ENCODE results near the gene MPC2.
"Not testable (repeated sequence)": the region's sequence is repeated elsewhere in the genome, so short reads cannot be mapped to it uniquely, and the experiment has no call there.

The MPC2 gene

GRCh38 chr1:167909691-167910180 lies 27.1 kb downstream of the MPC2 start:
- no peak overlapping the region for H3K27ac ChIP-seq (ENCODE audit: insufficient read depth, low read length, poor library complexity, severe bottlenecking)
- H3K9me3 ChIP-seq (ENCODE audit: control insufficient read depth, low read length) = no peaks in the 10 kb centered on the region
- no peaks in the 10 kb centered on the region for H3K4me1 ChIP-seq (ENCODE audit: control insufficient read depth, insufficient read depth, low read length, poor library complexity, severe bottlenecking)
- H3K36me3 ChIP-seq (ENCODE audit: control insufficient read depth, insufficient read depth, low read length) = no peaks in the 10 kb centered on the region
- H3K4me3 ChIP-seq (ENCODE audit: insufficient read depth, low read depth, low read length, poor library complexity, severe bottlenecking) = no peak overlapping the region
- no peak for DNase-seq
- H3K27me3 ChIP-seq (replicated peaks; ENCODE audit: control insufficient read depth, insufficient read depth, low read length, poor library complexity, severe bottlenecking) = no peaks in the 10 kb centered on the region

- no peak for DNase-seq
- Histone ChIP-seq H3K36me3 (ENCODE audit: control insufficient read depth, insufficient read depth, low read length) (no peaks in the 10 kb centered on the region), H3K27me3 (replicated peaks; ENCODE audit: control insufficient read depth, insufficient read depth, low read length, poor library complexity, severe bottlenecking) (no peaks in the 10 kb centered on the region), H3K9me3 (ENCODE audit: control insufficient read depth, low read length) (no peaks in the 10 kb centered on the region), H3K27ac (ENCODE audit: insufficient read depth, low read length, poor library complexity, severe bottlenecking) (no peak overlapping the region), H3K4me3 (ENCODE audit: insufficient read depth, low read depth, low read length, poor library complexity, severe bottlenecking) (no peak overlapping the region), H3K4me1 (ENCODE audit: control insufficient read depth, insufficient read depth, low read length, poor library complexity, severe bottlenecking) (no peaks in the 10 kb centered on the region)
These were observed 31.2 kb downstream of the MPC2 start for GRCh38 chr1:167905671-167906070.

- Histone ChIP-seq H3K27me3 (replicated peaks; ENCODE audit: control insufficient read depth, insufficient read depth, low read length, poor library complexity, severe bottlenecking) (no peaks in the 10 kb centered on the region), H3K9me3 (ENCODE audit: control insufficient read depth, low read length) (no peaks in the 10 kb centered on the region), H3K4me3 (ENCODE audit: insufficient read depth, low read depth, low read length, poor library complexity, severe bottlenecking) (no peak overlapping the region), H3K27ac (ENCODE audit: insufficient read depth, low read length, poor library complexity, severe bottlenecking) (no peak overlapping the region), H3K4me1 (ENCODE audit: control insufficient read depth, insufficient read depth, low read length, poor library complexity, severe bottlenecking) (no peaks in the 10 kb centered on the region), H3K36me3 (ENCODE audit: control insufficient read depth, insufficient read depth, low read length) (no peaks in the 10 kb centered on the region)
- DNase-seq = no peak
These were observed 31.7 kb downstream of the MPC2 start for GRCh38 chr1:167905182-167905581.

GRCh38 chr1:167904652-167905130 lies 32.2 kb downstream of the MPC2 start:
- Histone ChIP-seq H3K27ac (ENCODE audit: insufficient read depth, low read length, poor library complexity, severe bottlenecking) (no peak overlapping the region), H3K4me3 (ENCODE audit: insufficient read depth, low read depth, low read length, poor library complexity, severe bottlenecking) (no peak overlapping the region), H3K36me3 (ENCODE audit: control insufficient read depth, insufficient read depth, low read length) (no peaks in the 10 kb centered on the region), H3K27me3 (replicated peaks; ENCODE audit: control insufficient read depth, insufficient read depth, low read length, poor library complexity, severe bottlenecking) (no peaks in the 10 kb centered on the region), H3K4me1 (ENCODE audit: control insufficient read depth, insufficient read depth, low read length, poor library complexity, severe bottlenecking) (no peaks in the 10 kb centered on the region), H3K9me3 (ENCODE audit: control insufficient read depth, low read length) (no peaks in the 10 kb centered on the region)
- no peak for DNase-seq

GRCh38 chr1:167900907-167901306 lies 36.0 kb downstream of the MPC2 start:
- DNase-seq = no peak
- Histone ChIP-seq H3K27me3 (replicated peaks; ENCODE audit: control insufficient read depth, insufficient read depth, low read length, poor library complexity, severe bottlenecking) (no peaks in the 10 kb centered on the region), H3K4me1 (ENCODE audit: control insufficient read depth, insufficient read depth, low read length, poor library complexity, severe bottlenecking) (no peaks in the 10 kb centered on the region), H3K36me3 (ENCODE audit: control insufficient read depth, insufficient read depth, low read length) (no peaks in the 10 kb centered on the region), H3K9me3 (ENCODE audit: control insufficient read depth, low read length) (no peaks in the 10 kb centered on the region), H3K4me3 (ENCODE audit: insufficient read depth, low read depth, low read length, poor library complexity, severe bottlenecking) (no peak overlapping the region), H3K27ac (ENCODE audit: insufficient read depth, low read length, poor library complexity, severe bottlenecking) (no peak overlapping the region)

GRCh38 chr1:167899253-167899681 lies 37.6 kb downstream of the MPC2 start:
- no peak for DNase-seq
- H3K27me3 ChIP-seq (replicated peaks; ENCODE audit: control insufficient read depth, insufficient read depth, low read length, poor library complexity, severe bottlenecking) = no peaks in the 10 kb centered on the region
- H3K36me3 ChIP-seq (ENCODE audit: control insufficient read depth, insufficient read depth, low read length) = no peaks in the 10 kb centered on the region
- H3K9me3 ChIP-seq (ENCODE audit: control insufficient read depth, low read length) = no peaks in the 10 kb centered on the region
- no peak overlapping the region for H3K27ac ChIP-seq (ENCODE audit: insufficient read depth, low read length, poor library complexity, severe bottlenecking)
- H3K4me1 ChIP-seq (ENCODE audit: control insufficient read depth, insufficient read depth, low read length, poor library complexity, severe bottlenecking) = no peaks in the 10 kb centered on the region
- no peak overlapping the region for H3K4me3 ChIP-seq (ENCODE audit: insufficient read depth, low read depth, low read length, poor library complexity, severe bottlenecking)

- Histone ChIP-seq H3K4me3 (ENCODE audit: insufficient read depth, low read depth, low read length, poor library complexity, severe bottlenecking) (no peak overlapping the region), H3K27me3 (replicated peaks; ENCODE audit: control insufficient read depth, insufficient read depth, low read length, poor library complexity, severe bottlenecking) (no peaks in the 10 kb centered on the region), H3K9me3 (ENCODE audit: control insufficient read depth, low read length) (no peaks in the 10 kb centered on the region), H3K27ac (ENCODE audit: insufficient read depth, low read length, poor library complexity, severe bottlenecking) (no peak overlapping the region), H3K4me1 (ENCODE audit: control insufficient read depth, insufficient read depth, low read length, poor library complexity, severe bottlenecking) (no peaks in the 10 kb centered on the region), H3K36me3 (ENCODE audit: control insufficient read depth, insufficient read depth, low read length) (no peaks in the 10 kb centered on the region)
- no peak for DNase-seq
These were observed 38.2 kb downstream of the MPC2 start for GRCh38 chr1:167898578-167899222.

GRCh38 chr1:167893798-167894197 lies 43.1 kb downstream of the MPC2 start:
- Histone ChIP-seq H3K9me3 (ENCODE audit: control insufficient read depth, low read length) (no peaks in the 10 kb centered on the region), H3K27me3 (replicated peaks; ENCODE audit: control insufficient read depth, insufficient read depth, low read length, poor library complexity, severe bottlenecking) (no peaks in the 10 kb centered on the region), H3K27ac (ENCODE audit: insufficient read depth, low read length, poor library complexity, severe bottlenecking) (no peak overlapping the region), H3K36me3 (ENCODE audit: control insufficient read depth, insufficient read depth, low read length) (no peaks in the 10 kb centered on the region), H3K4me3 (ENCODE audit: insufficient read depth, low read depth, low read length, poor library complexity, severe bottlenecking) (no peak overlapping the region), H3K4me1 (ENCODE audit: control insufficient read depth, insufficient read depth, low read length, poor library complexity, severe bottlenecking) (no peaks in the 10 kb centered on the region)
- no peak for DNase-seq

GRCh38 chr1:167890400-167890799 lies 46.5 kb downstream of the MPC2 start:
- no peaks in the 10 kb centered on the region for H3K36me3 ChIP-seq (ENCODE audit: control insufficient read depth, insufficient read depth, low read length)

GRCh38 chr1:167887187-167887586 lies 49.7 kb downstream of the MPC2 start:
- H3K4me1 ChIP-seq (ENCODE audit: control insufficient read depth, insufficient read depth, low read length, poor library complexity, severe bottlenecking); H3K4me3 ChIP-seq (ENCODE audit: insufficient read depth, low read depth, low read length, poor library complexity, severe bottlenecking); H3K9me3 ChIP-seq (ENCODE audit: control insufficient read depth, low read length); DNase-seq; H3K27me3 ChIP-seq (replicated peaks; ENCODE audit: control insufficient read depth, insufficient read depth, low read length, poor library complexity, severe bottlenecking); H3K27ac ChIP-seq (ENCODE audit: insufficient read depth, low read length, poor library complexity, severe bottlenecking); H3K36me3 ChIP-seq (ENCODE audit: control insufficient read depth, insufficient read depth, low read length): not testable (repeated sequence)

More at GRCh38 chr1:167890400-167890799, 46.5 kb downstream of the MPC2 start:
- no peak overlapping the region for H3K27ac ChIP-seq (ENCODE audit: insufficient read depth, low read length, poor library complexity, severe bottlenecking)
- H3K4me1 ChIP-seq (ENCODE audit: control insufficient read depth, insufficient read depth, low read length, poor library complexity, severe bottlenecking) = no peaks in the 10 kb centered on the region
- no peaks in the 10 kb centered on the region for H3K27me3 ChIP-seq (replicated peaks; ENCODE audit: control insufficient read depth, insufficient read depth, low read length, poor library complexity, severe bottlenecking)
- no peaks in the 10 kb centered on the region for H3K9me3 ChIP-seq (ENCODE audit: control insufficient read depth, low read length)
- no peak overlapping the region for H3K4me3 ChIP-seq (ENCODE audit: insufficient read depth, low read depth, low read length, poor library complexity, severe bottlenecking)
- DNase-seq = no peak

All from effector memory CD4-positive, alpha-beta T cell (primary cell).